ENCODE measurements around the gene GTF2A2.
"Not testable (repeated sequence)": the region's sequence is repeated elsewhere in the genome, so short reads cannot be mapped to it uniquely, and the experiment has no call there.

DNA sequence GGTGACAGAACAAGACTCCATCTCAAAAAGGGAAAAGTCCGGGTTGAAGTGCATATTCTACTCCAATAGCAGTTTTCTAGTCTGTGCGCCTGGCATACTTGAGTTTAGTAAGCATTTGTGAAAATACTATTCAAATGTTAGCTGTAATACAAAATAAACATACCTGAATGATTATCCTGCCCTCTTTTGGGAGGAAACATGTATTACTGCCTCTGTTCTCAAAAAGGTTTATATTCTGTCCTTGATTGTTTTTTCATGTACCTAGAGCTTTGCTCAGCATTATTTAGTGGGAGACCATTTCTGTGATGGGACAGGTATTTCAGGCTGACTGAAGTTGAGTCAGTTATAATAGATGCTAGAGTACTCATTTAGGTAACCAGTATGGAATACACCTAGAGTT is 19.8 kb downstream of the GTF2A2 start:
- TF ChIP-seq, protein P1, sequence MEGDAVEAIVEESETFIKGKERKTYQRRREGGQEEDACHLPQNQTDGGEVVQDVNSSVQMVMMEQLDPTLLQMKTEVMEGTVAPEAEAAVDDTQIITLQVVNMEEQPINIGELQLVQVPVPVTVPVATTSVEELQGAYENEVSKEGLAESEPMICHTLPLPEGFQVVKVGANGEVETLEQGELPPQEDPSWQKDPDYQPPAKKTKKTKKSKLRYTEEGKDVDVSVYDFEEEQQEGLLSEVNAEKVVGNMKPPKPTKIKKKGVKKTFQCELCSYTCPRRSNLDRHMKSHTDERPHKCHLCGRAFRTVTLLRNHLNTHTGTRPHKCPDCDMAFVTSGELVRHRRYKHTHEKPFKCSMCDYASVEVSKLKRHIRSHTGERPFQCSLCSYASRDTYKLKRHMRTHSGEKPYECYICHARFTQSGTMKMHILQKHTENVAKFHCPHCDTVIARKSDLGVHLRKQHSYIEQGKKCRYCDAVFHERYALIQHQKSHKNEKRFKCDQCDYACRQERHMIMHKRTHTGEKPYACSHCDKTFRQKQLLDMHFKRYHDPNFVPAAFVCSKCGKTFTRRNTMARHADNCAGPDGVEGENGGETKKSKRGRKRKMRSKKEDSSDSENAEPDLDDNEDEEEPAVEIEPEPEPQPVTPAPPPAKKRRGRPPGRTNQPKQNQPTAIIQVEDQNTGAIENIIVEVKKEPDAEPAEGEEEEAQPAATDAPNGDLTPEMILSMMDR (IDR thresholded peaks at IDR 0.05; ENCODE audit: insufficient read depth, low read depth, low read length): not testable (repeated sequence)
- not testable (repeated sequence) for TF ChIP-seq EZH2 (IDR thresholded peaks at IDR 0.05; ENCODE audit: insufficient read depth, low read length)
